SK-N-MC (cell line): Measurements from ENCODE around the gene HNRNPF.

ENCODE experiments used
- EZH2 ChIP-seq: fragments of 200-600 bp; sonication (generic); IDR thresholded peaks from one replicate; pipeline ENCODE4 v1.6.1; 2017; ENCODE audit warnings: antibody characterized with exemption
- FOXP2 ChIP-seq: optimal IDR thresholded peaks from 2 replicates; pipeline ENCODE3; 2011; ENCODE audit warnings: mild to moderate bottlenecking, moderate library complexity; ENCODE audit not compliant: insufficient read depth; ENCODE audit errors: extremely low read length, control extremely low read depth
- POLR2AphosphoS5 ChIP-seq: IDR thresholded peaks from 2 replicates; pipeline ENCODE4 v1.6.1; 2012; ENCODE audit warnings: mild to moderate bottlenecking, low read depth, low read length, borderline replicate concordance

GRCh38 chr10:43399320-43400310 is 9.4 kb downstream of the HNRNPF start:
- no peak for TF ChIP-seq POLR2AphosphoS5
- no peak for TF ChIP-seq EZH2
- TF ChIP-seq FOXP2: no peak
